Hepatocyte (in vitro differentiated cells): ENCODE data around the gene TRIM21.

Experiments used
- EZH2phosphoT487 ChIP-seq: fragments of 200-600 bp; sonication (generic); IDR thresholded peaks from one replicate; pipeline ENCODE4 v1.6.1; 2018; ENCODE audit warnings: antibody characterized with exemption, mild to moderate bottlenecking, low read depth, moderate library complexity; ENCODE audit not compliant: unreplicated experiment, severe bottlenecking
- TF ChIP-seq, protein P1 (sequence below): fragments of 200-600 bp; sonication (generic); IDR thresholded peaks from 2 replicates; pipeline ENCODE4 v1.5.1; 2016; ENCODE audit warnings: antibody characterized with exemption, mild to moderate bottlenecking; ENCODE audit not compliant: poor library complexity

DNA sequence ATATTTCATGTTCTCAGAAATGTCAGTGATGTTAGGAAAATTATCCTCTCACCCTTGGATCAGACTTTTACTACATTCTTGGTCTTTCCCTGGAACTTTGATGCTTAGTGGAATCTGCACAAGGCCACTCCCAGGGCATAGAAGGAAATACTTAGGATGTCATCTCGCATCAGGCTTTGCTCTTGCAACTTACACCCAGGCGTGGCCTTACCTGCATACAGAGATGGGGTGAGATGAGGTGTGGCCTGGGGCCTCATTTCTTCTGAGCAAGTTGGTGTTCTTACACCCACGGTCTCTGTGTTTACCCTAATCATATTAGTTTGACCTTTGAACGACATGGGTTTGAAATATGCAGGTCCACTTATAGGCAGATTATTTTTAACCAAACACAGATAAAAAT, 36.5 kb upstream of the TRIM21 start:
- TF ChIP-seq, protein P1, sequence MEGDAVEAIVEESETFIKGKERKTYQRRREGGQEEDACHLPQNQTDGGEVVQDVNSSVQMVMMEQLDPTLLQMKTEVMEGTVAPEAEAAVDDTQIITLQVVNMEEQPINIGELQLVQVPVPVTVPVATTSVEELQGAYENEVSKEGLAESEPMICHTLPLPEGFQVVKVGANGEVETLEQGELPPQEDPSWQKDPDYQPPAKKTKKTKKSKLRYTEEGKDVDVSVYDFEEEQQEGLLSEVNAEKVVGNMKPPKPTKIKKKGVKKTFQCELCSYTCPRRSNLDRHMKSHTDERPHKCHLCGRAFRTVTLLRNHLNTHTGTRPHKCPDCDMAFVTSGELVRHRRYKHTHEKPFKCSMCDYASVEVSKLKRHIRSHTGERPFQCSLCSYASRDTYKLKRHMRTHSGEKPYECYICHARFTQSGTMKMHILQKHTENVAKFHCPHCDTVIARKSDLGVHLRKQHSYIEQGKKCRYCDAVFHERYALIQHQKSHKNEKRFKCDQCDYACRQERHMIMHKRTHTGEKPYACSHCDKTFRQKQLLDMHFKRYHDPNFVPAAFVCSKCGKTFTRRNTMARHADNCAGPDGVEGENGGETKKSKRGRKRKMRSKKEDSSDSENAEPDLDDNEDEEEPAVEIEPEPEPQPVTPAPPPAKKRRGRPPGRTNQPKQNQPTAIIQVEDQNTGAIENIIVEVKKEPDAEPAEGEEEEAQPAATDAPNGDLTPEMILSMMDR = no peak
- TF ChIP-seq EZH2phosphoT487 = no peak
